GM10266 (cell line): ENCODE measurements around the gene KIAA1210.

ENCODE experiments used
- DNase-seq: peaks from one replicate; pipeline ENCODE4 v3.0.0; 2012; ENCODE audit errors: extremely low spot score
- CTCF ChIP-seq: IDR thresholded peaks from 2 replicates; pipeline ENCODE4 v1.5.1; 2012; ENCODE audit warnings: mild to moderate bottlenecking, low read depth; ENCODE audit not compliant: control insufficient read depth, insufficient read depth; ENCODE audit errors: missing control alignments

KIAA1210 gene

GRCh38 chrX:119151051-119151380 lies 23.4 kb upstream of the KIAA1210 start:
- TF ChIP-seq CTCF, result no peak
- DNase-seq, result no peak

GRCh38 chrX:119150163-119151050 lies 22.8 kb upstream of the KIAA1210 start:
- DNase-seq, result no peak
- no peak for TF ChIP-seq CTCF

- DNase-seq, result no peak
- TF ChIP-seq CTCF, result no peak
Observed at GRCh38 chrX:119147486-119147885, 19.9 kb upstream of the KIAA1210 start.

- TF ChIP-seq CTCF, result peak; percentile 33
Observed at GRCh38 chrX:119145241-119145653, 17.6 kb upstream of the KIAA1210 start.

GRCh38 chrX:119134466-119134865 lies 6.9 kb upstream of the KIAA1210 start:
- TF ChIP-seq CTCF, result no peak
- no peak for DNase-seq

More at GRCh38 chrX:119145241-119145653, 17.6 kb upstream of the KIAA1210 start:
- DNase-seq, result no peak

GRCh38 chrX:119132961-119133360 lies 5.3 kb upstream of the KIAA1210 start:
- no peak for DNase-seq
- no peak for TF ChIP-seq CTCF

- TF ChIP-seq CTCF, result no peak
- DNase-seq, result no peak
Observed at GRCh38 chrX:119132316-119132715, 4.7 kb upstream of the KIAA1210 start.
